HepG2 (cell line): ENCODE measurements around the gene CLEC7A. TPM values are rescaled to one million over a fixed set of nuclear protein-coding genes. Genes with fewer than 3 reads are reported as not detected.

Experiments used
- ATAC-seq: fragments of 200-7000 bp; cut with Tn5 transposase; 3 replicates; pipeline ENCODE4 v1.9.1; 2020; ENCODE audit warnings: mild to moderate bottlenecking, moderate library complexity
- BruUV-seq: library from RNA; stranded (reverse); fragments of 400-500 nt; replicated peaks from 2 replicates; lab custom pipeline; 2021; lab: Mats Ljungman, UMichigan
- CTCF ChIA-PET: fragments of 300-600 bp; formaldehyde crosslinking; extraction: SDS; loops from one replicate; lab custom pipeline; 2021; ENCODE audit warnings: low total read pairs, inconsistent platforms, low intra/inter-chr PET ratio; lab: Yijun Ruan, JAX
- POLR2A ChIA-PET: fragments of 350-600 bp; sonication (Branson Sonifier 250); formaldehyde crosslinking; loops from one replicate; lab custom pipeline; 2020; ENCODE audit warnings: antibody characterized with exemption, inconsistent platforms; lab: Yijun Ruan, JAX
- DNase-seq: peaks from one replicate; pipeline ENCODE4 v3.0.0-alpha.2; 2015; ENCODE audit warnings: low spot score
- FAIRE-seq: peaks from 3 replicates; lab custom pipeline; 2011; peaks lifted over from hg19 to GRCh38; lab: Jason Lieb, UNC
- H2AFZ ChIP-seq: one replicate; pipeline ENCODE4 v1.6.1; 2011; ENCODE audit warnings: low read length, inconsistent platforms
- H3K27ac ChIP-seq: fragments of 300-600 bp; 3 replicates; pipeline ENCODE4 v1.8.0; 2011; ENCODE audit warnings: mixed run types, mild to moderate bottlenecking, mixed read lengths, low read length, inconsistent platforms; ENCODE audit not compliant: insufficient read depth; ENCODE audit errors: extremely low read length
- H3K27me3 ChIP-seq, 2 experiments: fragments of 200-600 bp in 1 of 2; 2 replicates in 1 of 2; 3 replicates in 1 of 2; pipeline versions ENCODE4 v1.6.0 to v1.8.0; 2011; ENCODE audit warnings: low read length in 2 of 2, mild to moderate bottlenecking in 2 of 2, moderate library complexity in 2 of 2, inconsistent platforms in 1 of 2; ENCODE audit not compliant: insufficient read depth in 2 of 2, control insufficient read depth in 1 of 2
- H3K36me3 ChIP-seq, 2 experiments: fragments of 200-600 bp in 1 of 2; replicated peaks in 1 of 2; 2 replicates in 1 of 2; 3 replicates in 1 of 2; pipeline versions ENCODE4 v1.5.1 to v1.8.0; 2011; ENCODE audit warnings: low read length in 2 of 2, inconsistent platforms in 1 of 2; ENCODE audit not compliant: insufficient read depth in 2 of 2, control insufficient read depth in 1 of 2
- H3K4me1 ChIP-seq: 2 replicates; pipeline ENCODE4 v1.5.1; 2012; ENCODE audit warnings: low read length, inconsistent platforms; ENCODE audit not compliant: insufficient read depth
- H3K4me2 ChIP-seq: 2 replicates; pipeline ENCODE4 v1.6.0; 2011; ENCODE audit warnings: low read depth, low read length, inconsistent platforms
- H3K4me3 ChIP-seq, 3 experiments: fragments of 200-600 bp in 1 of 3; sonication (generic), shearing (Covaris generic) in 1 of 3; replicated peaks in 1 of 3; 2 replicates each; pipeline ENCODE4 v1.5.1; 2011 to 2016; ENCODE audit warnings: low read length in 3 of 3, inconsistent platforms in 2 of 3, low read depth in 2 of 3, mild to moderate bottlenecking in 2 of 3, control low read depth in 1 of 3, mixed read lengths in 1 of 3; ENCODE audit not compliant: insufficient read depth in 1 of 3
- H3K79me2 ChIP-seq: one replicate; pipeline ENCODE4 v1.6.1; 2011; ENCODE audit warnings: low read length, inconsistent platforms; ENCODE audit not compliant: insufficient read depth
- H3K9ac ChIP-seq: 2 replicates; pipeline ENCODE4 v1.6.0; 2011; ENCODE audit warnings: mild to moderate bottlenecking, low read depth, low read length, inconsistent platforms; ENCODE audit not compliant: insufficient read depth
- H3K9me3 ChIP-seq: 2 replicates; pipeline ENCODE4 v1.5.1; 2012; ENCODE audit warnings: mild to moderate bottlenecking, low read length
- H4K20me1 ChIP-seq: 2 replicates; pipeline ENCODE4 v1.6.0; 2011; ENCODE audit warnings: inconsistent platforms, mild to moderate bottlenecking, low read length, moderate library complexity; ENCODE audit not compliant: insufficient read depth
- CBFB ChIP-seq: sonication (generic); formaldehyde crosslinking; IDR thresholded peaks from 2 replicates; pipeline ENCODE4 v1.4.0; 2020; ENCODE audit warnings: missing genetic modification reagents
- ELF4 ChIP-seq: sonication (generic); formaldehyde crosslinking; IDR thresholded peaks from 2 replicates; pipeline ENCODE4 v1.5.0; 2020; ENCODE audit warnings: missing genetic modification reagents, mild to moderate bottlenecking, moderate library complexity, borderline replicate concordance
- HDAC2 ChIP-seq: sonication (generic); formaldehyde crosslinking; IDR thresholded peaks from 2 replicates; pipeline ENCODE4 v1.4.0; 2020; ENCODE audit warnings: missing genetic modification reagents
- HHEX ChIP-seq: IDR thresholded peaks from 2 replicates; pipeline ENCODE4 v1.6.1; 2016; ENCODE audit warnings: control low read depth
- JUN ChIP-seq: sonication (generic); formaldehyde crosslinking; IDR thresholded peaks from 2 replicates; pipeline ENCODE4 v1.4.0; 2020; ENCODE audit warnings: mild to moderate bottlenecking, missing genetic modification reagents
- KLF13 ChIP-seq: sonication (generic); formaldehyde crosslinking; IDR thresholded peaks from 2 replicates; pipeline ENCODE4 v1.4.0; 2020; ENCODE audit warnings: mild to moderate bottlenecking, missing genetic modification reagents
- KLF9 ChIP-seq: IDR thresholded peaks from 2 replicates; pipeline ENCODE4 v1.6.1; 2016; ENCODE audit warnings: low read depth
- MTF2 ChIP-seq: sonication (generic); formaldehyde crosslinking; IDR thresholded peaks from 2 replicates; pipeline ENCODE4 v1.5.0; 2020; ENCODE audit warnings: missing genetic modification reagents, borderline replicate concordance
- POLR2AphosphoS5 ChIP-seq: IDR thresholded peaks from 2 replicates; pipeline ENCODE4 v1.6.1; 2012; ENCODE audit warnings: low read depth, low read length
- RFX5 ChIP-seq: IDR thresholded peaks from 2 replicates; pipeline ENCODE4 v1.6.1; 2011; ENCODE audit warnings: low read depth, low read length, improper control_type of control experiment
- STAT6 ChIP-seq: sonication (generic); formaldehyde crosslinking; IDR thresholded peaks from 2 replicates; pipeline ENCODE4 v1.4.0; 2020; ENCODE audit warnings: missing genetic modification reagents, mild to moderate bottlenecking, borderline replicate concordance
- TCF12 ChIP-seq, 2 experiments: fragments of 450-650 bp in 1 of 2; sonication (generic) in 1 of 2; formaldehyde crosslinking in 1 of 2; IDR thresholded peaks; 2 replicates each; pipeline versions ENCODE4 v1.6.1 to v1.8.0; 2017 to 2022; ENCODE audit warnings: antibody characterized with exemption in 1 of 2, mild to moderate bottlenecking in 1 of 2, missing genetic modification reagents in 1 of 2, moderate library complexity in 1 of 2
- ZBTB21 ChIP-seq: sonication (generic); formaldehyde crosslinking; IDR thresholded peaks from 2 replicates; pipeline ENCODE4 v1.4.0; 2020; ENCODE audit warnings: missing genetic modification reagents
- ZKSCAN1 ChIP-seq: fragments of 150-350 bp; IDR thresholded peaks from 2 replicates; pipeline ENCODE4 v1.6.1; 2014; ENCODE audit warnings: low read length
- ZNF329 ChIP-seq: sonication (generic); formaldehyde crosslinking; IDR thresholded peaks from 2 replicates; pipeline ENCODE4 v1.9.0; 2021; ENCODE audit warnings: low read depth, mild to moderate bottlenecking, missing genetic modification reagents
- ZNF572 ChIP-seq: sonication (generic); formaldehyde crosslinking; IDR thresholded peaks from 2 replicates; pipeline ENCODE4 v1.5.1; 2020; ENCODE audit warnings: mild to moderate bottlenecking, missing genetic modification reagents
- ZNF607 ChIP-seq: sonication (generic); formaldehyde crosslinking; IDR thresholded peaks from 2 replicates; pipeline ENCODE4 v1.5.1; 2020; ENCODE audit warnings: missing genetic modification reagents, mild to moderate bottlenecking, borderline replicate concordance
- WGBS: methylation state at CpG from one replicate; pipeline ENCODE4 v1.1.6; 2017; ENCODE audit warnings: low lambda C conversion rate; 5-methylcytosine and 5-hydroxymethylcytosine counted together
- in situ Hi-C: cut with HindIII; loops from 2 replicates; pipeline ENCODE4 v1.10.0; 2017; ENCODE audit warnings: low pct_unique_long_range_greater_than_20kb; ENCODE audit not compliant: extremely low pct_ligation_motif_present
- intact Hi-C: fragments of 100-400 bp; cut with micrococcal nuclease; formaldehyde crosslinking; loops from one replicate; pipeline ENCODE4 v1.10.0; 2022; ENCODE audit not compliant: unreplicated experiment
- polyA plus RNA-seq, 8 experiments: library from polyadenylated mRNA; depleted of rRNA in 3 of 8; stranded (reverse) in 7 of 8; unstranded in 1 of 8; fragments of >200 nt; fragmentation: Illumina TruSeq in 4 of 8; extraction: Trizol in 4 of 8; gene quantifications; 2 replicates each; pipeline versions ENCODE4 v1.2.1 to v1.2.3, GENCODE V29; 2011 to 2016; ENCODE audit warnings: low read depth in 4 of 8, missing spikeins in 1 of 8, mixed read lengths in 1 of 8; ENCODE audit not compliant: insufficient read depth in 1 of 8
- total RNA-seq, 5 experiments: library from RNA; depleted of rRNA; stranded (reverse); fragments of >200 nt; fragmentation: Illumina TruSeq; extraction: Trizol; gene quantifications; 2 replicates each; pipeline ENCODE4 v1.2.3, GENCODE V29; 2016; ENCODE audit warnings: low read depth in 1 of 5
- TF ChIP-seq, protein P1 (sequence below): sonication (generic); formaldehyde crosslinking; IDR thresholded peaks from 2 replicates; pipeline ENCODE4 v1.5.0; 2020; ENCODE audit warnings: mild to moderate bottlenecking, missing genetic modification reagents

CLEC7A gene
- total and polyA plus RNA-seq, 2 of the 13 experiments (the other 11 are each of a cell fraction or from before 2014, with no cell fraction given), result not detected

GRCh38 chr12:10088955-10089900, 40.8 kb downstream of the CLEC7A start:
- WGBS, result 7% methylated on average over 8 of the region's 8 CpGs
- Histone ChIP-seq H3K4me3 (no peak overlapping the region), H3K27me3 (no peaks in the 10 kb centered on the region; a peak in 1 of 5 replicates), H3K79me2 (no peaks in the 10 kb centered on the region), H3K4me1 (no peaks in the 10 kb centered on the region), H4K20me1 (no peaks in the 10 kb centered on the region), H3K27ac (no peak overlapping the region), H3K36me3 (no peaks in the 10 kb centered on the region), H3K4me2 (no peak overlapping the region), H3K9me3 (no peaks in the 10 kb centered on the region), H3K9ac (no peak overlapping the region), H2AFZ (no peak overlapping the region)
- no peak for FAIRE-seq
- intact Hi-C loops, result no loop called here
- no peak for DNase-seq
- ChIA-PET POLR2A (no interaction called here), CTCF (no interaction called here)
- TF ChIP-seq JUN (CRISPR knock-in tag) (no peak), MTF2 (CRISPR knock-in tag) (no peak), KLF13 (CRISPR knock-in tag) (no peak), CBFB (CRISPR knock-in tag) (no peak), ZKSCAN1 (no peak), ELF4 (CRISPR knock-in tag) (no peak), ZNF329 (CRISPR knock-in tag) (no peak), ZBTB21 (CRISPR knock-in tag) (no peak), ZNF572 (CRISPR knock-in tag) (no peak), KLF9 (CRISPR knock-in tag) (no peak), HDAC2 (CRISPR knock-in tag) (no peak), STAT6 (CRISPR knock-in tag) (no peak), POLR2AphosphoS5 (no peak), HHEX (CRISPR knock-in tag) (no peak), TCF12 (IDR thresholded peaks at IDR 0.05) (no peak), TCF12 (CRISPR knock-in tag; IDR thresholded peaks at IDR 0.05) (no peak), ZNF607 (CRISPR knock-in tag) (no peak), RFX5 (no peak)
- TF ChIP-seq, protein P1, sequence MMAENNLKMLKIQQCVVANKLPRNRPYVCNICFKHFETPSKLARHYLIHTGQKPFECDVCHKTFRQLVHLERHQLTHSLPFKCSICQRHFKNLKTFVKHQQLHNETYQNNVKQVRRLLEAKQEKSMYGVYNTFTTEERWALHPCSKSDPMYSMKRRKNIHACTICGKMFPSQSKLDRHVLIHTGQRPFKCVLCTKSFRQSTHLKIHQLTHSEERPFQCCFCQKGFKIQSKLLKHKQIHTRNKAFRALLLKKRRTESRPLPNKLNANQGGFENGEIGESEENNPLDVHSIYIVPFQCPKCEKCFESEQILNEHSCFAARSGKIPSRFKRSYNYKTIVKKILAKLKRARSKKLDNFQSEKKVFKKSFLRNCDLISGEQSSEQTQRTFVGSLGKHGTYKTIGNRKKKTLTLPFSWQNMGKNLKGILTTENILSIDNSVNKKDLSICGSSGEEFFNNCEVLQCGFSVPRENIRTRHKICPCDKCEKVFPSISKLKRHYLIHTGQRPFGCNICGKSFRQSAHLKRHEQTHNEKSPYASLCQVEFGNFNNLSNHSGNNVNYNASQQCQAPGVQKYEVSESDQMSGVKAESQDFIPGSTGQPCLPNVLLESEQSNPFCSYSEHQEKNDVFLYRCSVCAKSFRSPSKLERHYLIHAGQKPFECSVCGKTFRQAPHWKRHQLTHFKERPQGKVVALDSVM (CRISPR knock-in tag), result no peak
- ATAC-seq, result no peak; the same call in 2 of the 3 replicates
- BruUV-seq, result no TSS peak
- in situ Hi-C loops, result no loop called here
